ENCODE results near the gene PPP1R8. TPM values are rescaled to one million over a fixed set of nuclear protein-coding genes. Genes with fewer than 3 reads are reported as not detected.
"Not testable (repeated sequence)": the region's sequence is repeated elsewhere in the genome, so short reads cannot be mapped to it uniquely, and the experiment has no call there.

The PPP1R8 gene
- total and polyA plus RNA-seq, 2 experiments from 2014 or later, result 7.7 to 48.3 TPM

DNA sequence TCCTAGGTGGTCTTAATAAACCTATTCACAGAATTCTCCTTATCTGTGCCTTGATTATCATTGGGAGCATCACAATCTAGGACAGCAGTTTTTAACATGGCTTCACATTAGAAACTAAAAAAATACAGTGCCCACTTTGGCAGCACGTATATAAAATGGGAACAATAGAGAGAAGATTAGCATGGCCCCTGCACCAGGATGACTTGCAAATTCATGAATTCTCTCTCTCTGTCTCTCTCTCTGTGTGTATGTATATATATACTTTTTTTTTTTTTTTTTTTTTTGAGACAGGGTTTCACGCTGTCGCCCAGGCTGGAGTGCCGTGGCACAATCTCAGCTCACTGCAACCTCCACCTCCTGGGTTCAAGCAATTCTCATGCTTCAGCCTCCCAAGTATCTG lies 6.2 kb upstream of the PPP1R8 start:
- no peak for TF ChIP-seq EZH2 (IDR thresholded peaks at IDR 0.05; ENCODE audit: insufficient read depth, poor library complexity, severe bottlenecking)
- no peak for TF ChIP-seq EZH2phosphoT487 (IDR thresholded peaks at IDR 0.05; ENCODE audit: insufficient read depth, low read depth)
- Histone ChIP-seq H3K4me2 (ENCODE audit: unreplicated experiment) (no peak overlapping the region), H3K27ac (no peak overlapping the region), H3K9me3 (ENCODE audit: low read depth) (no peaks in the 10 kb centered on the region), H3F3A (ENCODE audit: insufficient read depth) (peaks cover 12% of the 10 kb centered on the region), H4K20me1 (ENCODE audit: insufficient read depth) (no peaks in the 10 kb centered on the region), H2AFZ (no peak overlapping the region), H3K9ac (no peak overlapping the region), H3K27me3 (replicated peaks; ENCODE audit: insufficient read depth) (no peaks in the 10 kb centered on the region), H3K4me1 (ENCODE audit: insufficient read depth) (no peaks in the 10 kb centered on the region), H3K9me2 (ENCODE audit: insufficient read depth) (no peaks in the 10 kb centered on the region), H3K79me2 (ENCODE audit: insufficient read depth) (no peaks in the 10 kb centered on the region; the same call in 1 of the 2 replicates), H3K36me3 (ENCODE audit: low read depth) (peaks cover 45% of the 10 kb centered on the region), H3K4me3 (no peak overlapping the region)
- in situ Hi-C loops (cut with MboI), result no loop called here
- no peak for DNase-seq
- 96 to 100% methylated on average over 4 of the region's 4 CpGs for WGBS, 2 experiments (ENCODE audit: low coverage in 1 of 2, low lambda C conversion rate in 2 of 2, missing lambda C conversion rate in 2 of 2)

- 89 to 93% methylated on average over 3 of the region's 4 CpGs for WGBS, 2 experiments (ENCODE audit: low coverage in 1 of 2, low lambda C conversion rate in 2 of 2, missing lambda C conversion rate in 2 of 2)
- H4K20me1 ChIP-seq (ENCODE audit: insufficient read depth); DNase-seq; in situ Hi-C loops (cut with MboI); H3K9me3 ChIP-seq (ENCODE audit: low read depth); H3K27me3 ChIP-seq (replicated peaks; ENCODE audit: insufficient read depth); H3K4me2 ChIP-seq (ENCODE audit: unreplicated experiment); H3K9me2 ChIP-seq (ENCODE audit: insufficient read depth): not testable (repeated sequence)
- peak overlapping the region; percentile 83 for H3K27ac ChIP-seq
- peaks cover 38% of the 10 kb centered on the region for H3K79me2 ChIP-seq (ENCODE audit: insufficient read depth)
- peak overlapping the region; percentile 94 for H2AFZ ChIP-seq
- H3K36me3 ChIP-seq (ENCODE audit: low read depth), result peaks cover 20% of the 10 kb centered on the region
- H3F3A ChIP-seq (ENCODE audit: insufficient read depth), result peaks cover 44% of the 10 kb centered on the region
- H3K4me1 ChIP-seq (ENCODE audit: insufficient read depth), result peaks cover 24% of the 10 kb centered on the region
- peak overlapping the region; percentile 82 for H3K4me3 ChIP-seq
- H3K9ac ChIP-seq, result peak overlapping the region; percentile 96
Measured at GRCh38 chr1:27829339-27829960, 1.1 kb upstream of the PPP1R8 start.

DNA sequence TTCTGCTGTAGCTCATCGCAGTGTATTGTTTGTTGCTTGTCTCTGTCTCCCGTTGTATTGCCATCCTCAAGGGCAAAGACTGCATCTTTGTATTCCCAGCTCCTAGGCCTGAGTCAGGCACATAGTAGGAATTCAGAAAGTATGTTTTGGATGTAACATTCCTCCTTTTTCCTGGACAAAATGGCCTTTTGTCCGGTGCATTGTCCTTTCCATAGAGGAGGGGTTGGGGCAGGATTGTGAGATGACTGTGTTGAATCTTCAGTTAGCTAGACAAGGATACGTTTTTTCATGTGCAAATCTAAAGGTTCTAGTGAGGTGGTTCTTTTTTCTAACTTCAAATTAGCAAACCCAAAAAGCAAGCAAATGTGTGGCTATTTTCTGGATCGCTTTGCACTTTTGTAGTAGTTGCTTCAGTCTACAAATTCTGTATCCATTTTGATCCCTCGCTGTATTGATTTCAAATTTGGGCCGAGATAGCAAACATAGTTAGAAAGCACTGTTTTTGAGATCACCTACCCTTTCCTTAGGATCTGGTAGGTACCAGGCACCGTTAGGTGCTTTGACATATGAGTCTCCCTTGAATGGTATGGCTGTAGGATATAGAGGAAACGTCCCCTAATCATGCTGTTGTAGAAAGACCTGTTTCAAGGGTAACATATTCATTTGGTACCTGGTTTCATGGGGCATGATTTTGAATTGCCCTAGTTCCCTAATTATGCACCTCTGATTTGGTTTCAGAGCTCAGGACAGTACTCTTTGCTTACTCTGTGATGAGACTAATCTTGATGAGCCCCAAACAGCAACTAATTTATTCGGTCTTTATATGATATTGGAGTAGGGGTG lies 1.2 kb downstream of the PPP1R8 start:
- Histone ChIP-seq H3F3A (ENCODE audit: insufficient read depth) (peaks cover 44% of the 10 kb centered on the region), H3K27me3 (replicated peaks; ENCODE audit: insufficient read depth) (no peaks in the 10 kb centered on the region), H3K9me3 (ENCODE audit: low read depth) (no peaks in the 10 kb centered on the region), H3K4me3 (peak overlapping the region; percentile 82), H3K79me2 (ENCODE audit: insufficient read depth) (peaks cover 61% of the 10 kb centered on the region), H3K36me3 (ENCODE audit: low read depth) (peaks cover 18% of the 10 kb centered on the region), H4K20me1 (ENCODE audit: insufficient read depth) (peaks cover 4% of the 10 kb centered on the region; the same call in 1 of the 2 replicates), H3K4me2 (ENCODE audit: unreplicated experiment) (peak overlapping the region; percentile 96), H2AFZ (peak overlapping the region; percentile 94), H3K9ac (peak overlapping the region; percentile 96), H3K4me1 (ENCODE audit: insufficient read depth) (peaks cover 24% of the 10 kb centered on the region), H3K27ac (peak overlapping the region; percentile 83), H3K9me2 (ENCODE audit: insufficient read depth) (no peaks in the 10 kb centered on the region)
- in situ Hi-C loops (cut with MboI), result no loop called here
- WGBS, 2 experiments (ENCODE audit: low coverage in 1 of 2, low lambda C conversion rate in 2 of 2, missing lambda C conversion rate in 2 of 2), result 50 to 52% methylated on average over 10 of the region's 10 CpGs
- peak; percentile 57 for DNase-seq
- no peak for TF ChIP-seq EZH2phosphoT487 (IDR thresholded peaks at IDR 0.05; ENCODE audit: insufficient read depth, low read depth)
- TF ChIP-seq EZH2 (IDR thresholded peaks at IDR 0.05; ENCODE audit: insufficient read depth, poor library complexity, severe bottlenecking), result no peak

DNA sequence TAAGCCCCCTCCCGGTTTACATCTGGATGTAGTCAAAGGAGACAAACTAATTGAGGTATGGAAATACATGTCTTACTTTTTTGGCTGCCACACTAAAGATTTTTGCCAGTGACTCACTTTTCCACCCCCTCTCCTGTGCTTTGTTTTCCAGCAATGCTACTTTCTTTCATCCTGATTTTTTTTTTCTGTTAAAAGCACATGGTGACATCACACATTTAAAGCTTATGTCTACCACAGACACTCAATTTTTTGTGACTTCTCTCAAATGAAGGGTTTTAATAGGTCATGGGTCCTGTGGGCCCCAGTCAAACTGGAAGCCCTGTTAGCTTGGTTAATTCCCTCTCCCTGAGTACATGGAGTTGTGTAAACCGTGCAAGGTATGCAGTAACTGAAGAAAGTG lies 2.2 kb downstream of the PPP1R8 start:
- peak overlapping the region; percentile 96 for H3K9ac ChIP-seq

More for the DNA sequence above, 2.2 kb downstream of the PPP1R8 start:
- H3K27me3 ChIP-seq (replicated peaks; ENCODE audit: insufficient read depth), result no peaks in the 10 kb centered on the region
- in situ Hi-C loops (cut with MboI), result no loop called here
- H2AFZ ChIP-seq, result no peak overlapping the region
- H3K27ac ChIP-seq, result peak overlapping the region; percentile 83
- peaks cover 41% of the 10 kb centered on the region for H3F3A ChIP-seq (ENCODE audit: insufficient read depth)
- peaks cover 18% of the 10 kb centered on the region for H3K36me3 ChIP-seq (ENCODE audit: low read depth)
- peaks cover 24% of the 10 kb centered on the region for H3K4me1 ChIP-seq (ENCODE audit: insufficient read depth)
- H3K9me2 ChIP-seq (ENCODE audit: insufficient read depth), result no peaks in the 10 kb centered on the region
- peaks cover 71% of the 10 kb centered on the region for H3K79me2 ChIP-seq (ENCODE audit: insufficient read depth)
- TF ChIP-seq EZH2phosphoT487 (IDR thresholded peaks at IDR 0.05; ENCODE audit: insufficient read depth, low read depth), result no peak
- no peak for TF ChIP-seq EZH2 (IDR thresholded peaks at IDR 0.05; ENCODE audit: insufficient read depth, poor library complexity, severe bottlenecking)
- H3K4me2 ChIP-seq (ENCODE audit: unreplicated experiment), result peak overlapping the region; percentile 96
- peak; percentile 83 for DNase-seq
- H3K4me3 ChIP-seq, result peak overlapping the region; percentile 82
- no peaks in the 10 kb centered on the region for H3K9me3 ChIP-seq (ENCODE audit: low read depth)
- WGBS, 2 experiments (ENCODE audit: low coverage in 1 of 2, low lambda C conversion rate in 2 of 2, missing lambda C conversion rate in 2 of 2), result 92% methylated on average over 2 of the region's 2 CpGs
- H4K20me1 ChIP-seq (ENCODE audit: insufficient read depth), result peaks cover 4% of the 10 kb centered on the region; the same call in 1 of the 2 replicates

All from GM23248 (cell line).